ENCODE measurements around the gene ATP13A4. TPM values are rescaled to one million over a fixed set of nuclear protein-coding genes. Genes with fewer than 3 reads are reported as not detected.

The ATP13A4 gene
- total and polyA plus RNA-seq, 2 donors (not counting 1 experiment from before 2014, with no cell fraction given), result 1.7 to 6.4 TPM

- H3K79me2 ChIP-seq (ENCODE audit: control insufficient read depth, insufficient read depth, low read length), result no peaks in the 10 kb centered on the region
- Mint-ChIP-seq H3K9me3 (ENCODE audit: insufficient read depth) (no peaks in the 10 kb centered on the region), H3K27me3 (no peaks in the 10 kb centered on the region), H3K4me3 (no peak overlapping the region), H3K27ac (no peak overlapping the region), H3K4me1 (peaks cover 2% of the 10 kb centered on the region)
- no peak overlapping the region for H3K9ac ChIP-seq (ENCODE audit: low read length)
- no peaks in the 10 kb centered on the region for H4K20me1 ChIP-seq (ENCODE audit: control insufficient read depth, insufficient read depth, low read length, poor library complexity, severe bottlenecking)
- no peaks in the 10 kb centered on the region for H3K9me3 ChIP-seq (ENCODE audit: control extremely low read depth in 1 of 3, control insufficient read depth in 2 of 3, insufficient read depth in 1 of 3, low read length in 2 of 3)
- H3K27ac ChIP-seq (ENCODE audit: low read length in 2 of 2), result no peak overlapping the region
- WGBS (ENCODE audit: insufficient coverage), result 89% methylated on average over 2 of the region's 4 CpGs
- H3K4me2 ChIP-seq (replicated peaks; ENCODE audit: low read depth, low read length, poor library complexity, severe bottlenecking), result no peak overlapping the region
- POLR2A ChIA-PET, result no interaction called here
- ATAC-seq (ENCODE audit: low read depth), result no peak
- H2AFZ ChIP-seq (ENCODE audit: insufficient read depth, low read depth, low read length, poor library complexity, severe bottlenecking), result no peak overlapping the region
- CTCF ChIA-PET, result interaction anchor here (0.6 to 1.9 kb wide), 5 partner anchors 115 to 1106 kb away, joined by 3 to 12 read pairs (median 5); no protein-coding TSS in a partner anchor
- no peaks in the 10 kb centered on the region for H3K4me1 ChIP-seq (ENCODE audit: control insufficient read depth in 2 of 2, insufficient read depth in 2 of 2, low read length in 2 of 2)
- DNase-seq, result no peak
- no peaks in the 10 kb centered on the region for H3K36me3 ChIP-seq (replicated peaks in 1 of 2; ENCODE audit: control extremely low read depth in 1 of 2, control insufficient read depth in 1 of 2, extremely low read depth in 1 of 2, insufficient read depth in 2 of 2, low read length in 1 of 2)
- TF ChIP-seq EZH2 (IDR thresholded peaks at IDR 0.05; ENCODE audit: borderline replicate concordance, insufficient read depth, low read depth, low read length, poor library complexity, severe bottlenecking) (no peak), CTCF (IDR thresholded peaks at IDR 0.05) (no peak)
- H3K27me3 ChIP-seq (replicated peaks in 1 of 4; ENCODE audit: control extremely low read depth in 1 of 4, control insufficient read depth in 3 of 4, insufficient read depth in 4 of 4, low read length in 3 of 4), result no peaks in the 10 kb centered on the region
- intact Hi-C loops (cut with micrococcal nuclease), result loop anchor here (5.0 kb wide), 1 partner anchor 111 kb away; no protein-coding TSS in a partner anchor
- H3K4me3 ChIP-seq (ENCODE audit: control extremely low read depth in 1 of 5, extremely low read depth in 1 of 5, insufficient read depth in 1 of 5, low read depth in 2 of 5, low read length in 4 of 5), result no peak overlapping the region
These were observed 18.9 kb upstream of the ATP13A4 start for GRCh38 chr3:193573403-193574191.

GRCh38 chr3:193572426-193572908 is 17.8 kb upstream of the ATP13A4 start:
- peak; percentile 53 for DNase-seq
- no peak overlapping the region for H3K27ac Mint-ChIP-seq
- ChIA-PET POLR2A (no interaction called here), CTCF (interaction anchor here (0.6 to 1.9 kb wide), 14 partner anchors 14 to 1106 kb away, joined by 3 to 12 read pairs (median 4); no protein-coding TSS in a partner anchor)
- Histone ChIP-seq H3K79me2 (ENCODE audit: control insufficient read depth, insufficient read depth, low read length) (no peaks in the 10 kb centered on the region), H3K27me3 (replicated peaks in 1 of 4; ENCODE audit: control extremely low read depth in 1 of 4, control insufficient read depth in 3 of 4, insufficient read depth in 4 of 4, low read length in 3 of 4) (no peaks in the 10 kb centered on the region), H3K4me3 (ENCODE audit: control extremely low read depth in 1 of 5, extremely low read depth in 1 of 5, insufficient read depth in 1 of 5, low read depth in 2 of 5, low read length in 4 of 5) (no peak overlapping the region), H3K4me1 (ENCODE audit: control insufficient read depth in 2 of 2, insufficient read depth in 2 of 2, low read length in 2 of 2) (no peaks in the 10 kb centered on the region), H2AFZ (ENCODE audit: insufficient read depth, low read depth, low read length, poor library complexity, severe bottlenecking) (no peak overlapping the region), H3K27ac (ENCODE audit: low read length in 2 of 2) (no peak overlapping the region), H3K9ac (ENCODE audit: low read length) (no peak overlapping the region), H3K36me3 (replicated peaks in 1 of 2; ENCODE audit: control extremely low read depth in 1 of 2, control insufficient read depth in 1 of 2, extremely low read depth in 1 of 2, insufficient read depth in 2 of 2, low read length in 1 of 2) (no peaks in the 10 kb centered on the region), H3K9me3 (ENCODE audit: control extremely low read depth in 1 of 3, control insufficient read depth in 2 of 3, insufficient read depth in 1 of 3, low read length in 2 of 3) (no peaks in the 10 kb centered on the region), H3K4me2 (replicated peaks; ENCODE audit: low read depth, low read length, poor library complexity, severe bottlenecking) (no peak overlapping the region), H4K20me1 (ENCODE audit: control insufficient read depth, insufficient read depth, low read length, poor library complexity, severe bottlenecking) (no peaks in the 10 kb centered on the region)
- intact Hi-C loops (cut with micrococcal nuclease), result loop anchor here (5.0 kb wide), 1 partner anchor 110 kb away; no protein-coding TSS in a partner anchor
- H3K9me3 Mint-ChIP-seq (ENCODE audit: insufficient read depth), result no peaks in the 10 kb centered on the region
- no peak for ATAC-seq (ENCODE audit: low read depth)
- WGBS (ENCODE audit: insufficient coverage), result 13% methylated on average over 6 of the region's 10 CpGs
- no peaks in the 10 kb centered on the region for H3K27me3 Mint-ChIP-seq
- TF ChIP-seq EZH2 (IDR thresholded peaks at IDR 0.05; ENCODE audit: borderline replicate concordance, insufficient read depth, low read depth, low read length, poor library complexity, severe bottlenecking) (no peak), CTCF (IDR thresholded peaks at IDR 0.05) (peak; percentile 83)
- H3K4me3 Mint-ChIP-seq, result no peak overlapping the region
- H3K4me1 Mint-ChIP-seq, result peaks cover 2% of the 10 kb centered on the region
